NCI-H2196 treated with DMSO at 0.1 percent for 48 hours (cell line): ENCODE data around the gene FZR1.
"Not testable (repeated sequence)": the region's sequence is repeated elsewhere in the genome, so short reads cannot be mapped to it uniquely, and the experiment has no call there.

Experiments
- DNase-seq: peaks from one replicate; lab custom pipeline; 2025; ENCODE audit not compliant: unreplicated experiment; lab: John Stamatoyannopoulos, UW

Gene FZR1

DNA sequence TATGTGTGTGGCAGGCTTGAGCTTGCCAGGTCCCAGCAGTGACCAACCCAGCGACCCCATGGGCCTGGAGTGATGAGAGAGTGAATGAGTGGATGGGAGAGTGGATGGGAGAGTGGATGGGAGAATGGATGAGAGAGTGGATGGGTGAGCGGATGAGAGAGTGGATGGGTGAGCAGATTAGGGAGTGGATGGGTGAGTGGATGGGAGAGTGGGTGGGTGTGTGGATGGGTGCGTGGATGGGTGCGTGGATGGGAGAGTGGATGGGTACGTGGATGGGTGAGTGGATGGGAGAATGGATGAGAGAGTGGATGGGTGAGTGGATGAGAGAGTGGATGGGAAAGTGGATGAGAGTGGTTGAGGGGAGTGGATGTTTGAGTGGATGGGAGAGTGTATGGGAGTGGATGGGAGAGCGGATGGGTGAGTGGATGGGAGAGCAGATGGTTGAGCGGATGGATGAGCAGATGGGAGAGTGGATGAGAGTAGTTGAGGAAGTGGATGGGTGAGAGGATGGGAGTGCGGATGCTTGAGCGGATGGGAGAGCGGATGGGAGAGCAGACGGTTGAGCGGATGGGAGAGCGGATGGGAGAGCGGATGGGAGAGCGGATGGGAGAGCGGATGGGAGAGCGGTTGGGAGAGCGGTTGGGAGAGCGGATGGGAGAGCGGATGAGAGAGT lies 22.6 kb downstream of the FZR1 start:
- DNase-seq: no peak

GRCh38 chr19:3529299-3529698 lies 23.2 kb downstream of the FZR1 start:
- DNase-seq: not testable (repeated sequence)

DNA sequence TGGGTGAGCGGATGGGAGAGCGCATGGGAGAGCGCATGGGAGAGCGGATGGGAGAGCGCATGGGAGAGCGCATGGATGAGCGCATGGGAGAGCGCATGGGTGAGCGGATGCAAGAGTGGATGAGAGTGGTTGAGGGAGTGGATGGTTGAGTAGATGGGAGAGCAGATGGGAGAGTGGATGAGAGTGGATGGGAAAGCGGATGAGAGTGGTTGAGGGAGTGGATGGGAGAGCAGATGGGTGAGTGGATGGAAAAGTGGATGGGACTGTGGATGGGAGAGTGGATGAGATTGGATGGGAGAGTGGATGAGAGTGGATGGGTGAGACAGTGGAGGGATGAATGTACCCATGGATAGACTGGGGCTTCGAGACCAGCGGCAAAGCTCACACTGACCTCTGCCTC lies 24.3 kb downstream of the FZR1 start:
- no peak for DNase-seq

- DNase-seq: no peak
These were observed 25.6 kb downstream of the FZR1 start for GRCh38 chr19:3531716-3532115.

GRCh38 chr19:3532154-3532786 lies 26.2 kb downstream of the FZR1 start:
- DNase-seq: no peak

- DNase-seq: no peak
These were observed 26.9 kb downstream of the FZR1 start for GRCh38 chr19:3533033-3533432.

DNA sequence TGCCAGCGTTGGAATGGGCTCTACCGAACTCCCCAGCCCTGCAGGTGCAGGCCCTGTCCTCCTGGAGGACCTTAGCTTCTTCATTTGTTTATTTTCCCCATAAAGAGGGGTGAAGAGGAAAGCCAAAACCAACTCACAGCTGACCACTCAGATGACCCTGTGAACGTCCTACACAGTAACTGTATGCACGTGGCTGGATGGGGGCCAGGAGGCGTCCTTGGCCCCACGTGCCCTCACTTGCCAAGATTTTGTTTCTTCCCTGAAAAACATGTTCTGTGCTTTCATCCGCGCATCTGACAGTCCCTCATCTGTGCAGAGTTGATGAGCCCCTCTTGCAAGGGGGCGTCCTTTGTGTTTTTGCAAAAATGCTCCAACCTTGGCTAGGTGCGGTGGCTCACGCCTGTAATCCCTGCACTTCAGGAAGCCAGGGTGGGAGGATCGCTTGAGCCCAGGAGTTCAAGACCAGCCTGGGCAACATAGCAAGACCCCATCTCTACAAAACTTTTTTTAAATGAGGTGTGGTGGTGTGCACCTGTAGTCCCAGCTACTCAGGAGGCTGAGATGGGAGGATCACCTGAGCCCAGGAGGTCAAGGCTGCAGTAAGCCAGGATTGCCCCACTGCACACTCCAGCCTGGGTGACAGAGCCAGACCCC lies 27.6 kb downstream of the FZR1 start:
- no peak for DNase-seq

- DNase-seq: no peak
These were observed 28.5 kb downstream of the FZR1 start for GRCh38 chr19:3534375-3535234.

- no peak for DNase-seq
These were observed 29.1 kb downstream of the FZR1 start for GRCh38 chr19:3535235-3535535.

- no peak for DNase-seq
These were observed 29.5 kb downstream of the FZR1 start for GRCh38 chr19:3535563-3535965.

GRCh38 chr19:3535981-3536380 lies 29.9 kb downstream of the FZR1 start:
- DNase-seq: no peak

DNA sequence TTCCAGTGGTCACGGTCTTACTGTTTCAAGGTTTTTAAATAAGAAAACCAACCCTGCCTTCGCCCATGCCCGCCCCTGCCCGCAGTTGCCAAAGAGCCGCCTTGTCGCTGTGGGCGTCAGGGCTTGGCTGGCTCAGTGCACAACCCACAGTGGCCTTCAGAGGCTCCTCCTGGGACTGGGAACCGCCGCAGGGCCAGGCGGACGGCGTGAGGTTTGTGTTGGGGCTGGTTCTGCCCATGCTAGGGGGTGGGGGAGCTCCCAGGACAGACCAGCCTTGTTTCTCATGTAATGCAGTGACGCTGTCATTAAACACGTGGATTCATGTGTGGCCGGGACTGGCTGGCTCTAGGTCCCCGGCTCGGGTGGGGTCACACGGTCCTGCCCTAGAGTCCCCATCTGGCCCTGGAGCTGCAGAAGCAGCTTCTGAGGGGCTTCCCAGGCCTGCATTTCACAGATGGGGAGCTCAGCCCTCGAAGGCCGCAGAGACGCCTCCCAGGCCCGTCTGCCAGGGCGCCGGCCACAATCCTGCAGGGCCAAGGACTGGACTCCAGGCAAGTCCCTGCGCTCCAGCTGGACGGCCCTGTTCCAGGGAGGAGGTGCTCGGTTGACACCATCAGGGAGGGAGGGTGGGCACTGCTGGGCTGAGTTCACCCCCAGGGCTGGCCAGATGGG lies 30.5 kb downstream of the FZR1 start:
- DNase-seq: no peak

DNA sequence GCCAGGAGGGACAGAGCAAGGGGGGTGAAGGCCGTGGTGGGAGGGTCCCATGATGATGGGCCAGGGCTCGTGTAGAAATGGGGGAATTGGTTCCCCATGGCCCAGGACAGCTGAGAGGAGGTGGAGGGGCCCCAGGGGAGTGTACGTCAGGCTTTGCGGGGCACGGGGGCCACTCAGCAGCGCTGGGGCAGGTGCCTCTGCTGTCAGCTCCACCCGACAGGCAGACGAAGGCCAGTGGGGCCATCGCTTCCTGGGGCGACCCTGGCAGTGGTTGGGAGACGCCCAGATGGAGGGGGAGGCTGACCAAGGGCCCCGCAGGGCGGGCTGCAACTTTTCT lies 31.0 kb downstream of the FZR1 start:
- DNase-seq: no peak

DNA sequence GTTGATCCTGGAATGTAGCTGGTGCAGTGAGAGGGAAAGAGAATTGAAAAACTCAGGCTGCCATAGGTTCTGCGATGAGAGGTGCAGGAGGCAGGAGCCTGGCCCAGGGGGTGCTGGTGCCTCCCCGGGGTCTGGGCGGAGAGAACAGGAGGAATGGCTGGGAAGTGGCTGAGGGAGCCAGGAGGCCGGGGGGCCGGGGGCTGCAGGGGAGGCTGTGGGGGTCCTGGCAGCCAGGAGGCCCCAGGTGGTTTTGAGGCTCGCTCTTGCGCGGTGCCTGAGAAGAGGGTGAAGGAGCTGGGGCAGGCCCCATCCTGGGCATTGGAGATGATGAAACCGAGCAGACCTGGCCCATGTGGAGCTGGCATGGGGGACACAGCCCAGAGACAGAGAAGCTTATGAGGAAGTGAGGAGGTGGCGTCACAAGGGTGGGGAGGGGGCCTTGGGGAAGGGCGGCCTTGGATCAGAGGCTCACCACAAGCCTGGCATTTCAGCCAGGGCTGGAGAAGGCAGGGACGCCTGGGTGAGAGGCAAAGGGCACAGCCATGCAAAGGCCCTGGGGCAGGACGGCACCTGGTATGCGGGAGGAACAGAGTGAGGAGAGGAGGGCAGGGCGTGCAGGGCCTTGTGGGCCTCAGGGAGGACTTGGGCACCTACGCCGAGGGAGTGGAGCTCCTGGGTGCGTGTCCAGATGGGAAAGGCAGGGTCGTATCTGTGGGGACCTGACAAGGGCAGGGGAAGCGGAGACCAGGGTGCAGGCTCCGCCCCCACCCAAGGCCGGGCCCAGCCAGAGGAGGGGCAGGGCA lies 31.5 kb downstream of the FZR1 start:
- DNase-seq: no peak

DNA sequence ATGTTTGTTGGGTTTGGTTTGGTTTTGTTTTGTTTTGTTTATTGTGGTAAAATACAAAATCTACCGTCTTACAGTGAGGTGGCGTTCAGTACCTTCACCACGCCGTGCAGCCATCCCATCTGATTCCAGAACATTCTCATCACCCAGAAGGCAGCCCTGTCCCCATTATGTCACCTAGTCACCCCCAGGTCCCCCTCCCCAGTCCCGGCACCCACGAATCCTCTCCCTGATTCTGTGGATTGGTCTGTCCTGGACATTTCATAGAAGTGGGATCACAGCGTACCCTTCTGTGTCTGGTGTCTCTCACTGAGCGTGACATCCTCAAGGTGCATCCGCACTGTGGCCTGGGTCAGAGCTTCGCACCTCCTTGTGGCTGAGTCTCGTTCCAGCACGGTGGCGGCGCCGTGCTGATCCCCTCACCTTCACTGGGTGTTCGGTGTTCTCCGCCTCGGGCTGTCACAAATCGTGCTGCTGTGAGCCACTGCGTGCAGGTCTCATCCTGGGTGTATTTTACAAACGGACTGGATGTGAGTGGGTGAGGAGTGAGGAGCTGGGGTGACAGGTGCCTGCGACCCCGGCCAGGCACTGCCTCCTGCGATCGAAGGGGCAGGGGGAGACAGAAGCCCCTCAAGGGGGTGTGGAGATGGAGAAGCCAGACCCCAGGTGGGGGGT lies 32.3 kb downstream of the FZR1 start:
- DNase-seq: no peak

- DNase-seq: no peak
These were observed 33.0 kb downstream of the FZR1 start, which contains the start of gene TEKTIP1 for GRCh38 chr19:3538965-3539755. Gene TEKTIP1 (plus strand): TSS chr19:3539174. CDS start chr19:3539178, 4 bp downstream.

DNA sequence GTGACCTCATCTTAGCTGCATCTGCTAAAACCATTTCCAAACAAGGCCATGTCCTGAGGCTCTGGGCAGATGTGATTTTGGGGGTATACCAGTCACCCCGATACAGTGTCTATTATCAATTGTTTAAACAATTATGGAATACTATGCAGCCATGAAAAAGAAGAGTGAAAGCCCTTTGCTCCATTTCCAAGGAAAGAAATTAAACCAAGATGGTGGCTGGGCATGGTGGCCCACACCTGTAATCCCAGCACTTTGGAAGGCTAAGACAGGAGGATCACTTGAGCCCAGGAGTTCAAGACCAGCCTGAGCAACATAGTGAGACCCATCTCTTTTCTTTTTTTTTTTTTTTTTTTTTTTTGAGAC lies 33.6 kb downstream of the FZR1 start:
- DNase-seq: no peak

- no peak for DNase-seq
These were observed 37.3 kb downstream of the FZR1 start for GRCh38 chr19:3543150-3544057.
